Measurements from ENCODE around the gene PRELP.

Gene PRELP

GRCh38 chr1:203478231-203478630 lies 2.6 kb downstream of the PRELP start:
- no peak for DNase-seq (ENCODE audit: low spot score)

- DNase-seq (ENCODE audit: low spot score), result no peak
Observed at GRCh38 chr1:203478986-203479385, 3.4 kb downstream of the PRELP start.

GRCh38 chr1:203479646-203480045 lies 4.0 kb downstream of the PRELP start:
- DNase-seq (ENCODE audit: low spot score), result no peak

DNA sequence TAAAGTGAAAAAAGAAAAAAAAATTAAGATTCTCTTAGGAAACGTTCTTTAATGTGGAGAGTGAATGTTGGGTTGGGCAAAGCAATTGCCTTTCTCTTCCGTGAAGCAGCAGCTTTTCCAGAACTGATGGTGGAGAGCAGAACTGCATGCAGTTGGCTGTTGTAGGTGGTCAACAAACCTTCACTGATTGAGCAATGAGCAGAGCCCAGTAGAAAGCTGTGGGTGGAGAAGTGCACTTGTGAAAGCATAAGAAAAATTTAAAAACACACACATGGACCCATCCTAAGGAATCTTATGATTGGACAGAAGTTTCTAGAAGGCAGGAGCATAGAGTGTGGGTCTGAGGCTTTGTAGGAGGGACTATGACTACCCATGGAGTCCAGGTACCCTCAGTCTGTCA lies 4.5 kb downstream of the PRELP start:
- no peak for DNase-seq (ENCODE audit: low spot score)

DNA sequence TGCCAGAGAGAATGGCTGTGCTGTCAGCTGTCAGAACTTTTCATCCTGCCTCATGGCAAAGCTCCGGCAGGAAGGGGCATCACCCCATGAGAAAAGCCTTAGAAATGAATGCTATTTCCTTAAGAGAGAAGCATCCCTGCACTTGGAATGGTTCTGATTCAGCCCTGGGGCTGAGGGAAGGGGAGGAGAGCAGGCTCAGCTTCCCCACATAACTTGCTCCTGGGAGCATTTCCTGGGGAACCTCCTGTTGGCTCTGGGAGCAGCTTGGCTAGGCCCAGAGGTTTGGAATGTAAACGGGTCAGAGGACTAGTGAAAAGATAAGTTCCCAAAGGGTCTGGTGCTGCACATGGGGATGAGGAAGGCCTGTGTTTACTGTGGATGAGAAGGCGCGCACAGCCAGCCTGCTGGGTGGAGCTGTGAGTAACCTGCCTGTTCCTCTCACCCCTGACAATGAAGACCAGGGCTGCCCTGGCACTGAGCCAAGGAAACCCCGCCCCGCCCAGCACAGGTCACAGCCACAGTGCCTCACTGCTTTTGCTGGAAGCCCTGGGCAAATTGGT lies 5.0 kb downstream of the PRELP start:
- no peak for DNase-seq (ENCODE audit: low spot score)

DNA sequence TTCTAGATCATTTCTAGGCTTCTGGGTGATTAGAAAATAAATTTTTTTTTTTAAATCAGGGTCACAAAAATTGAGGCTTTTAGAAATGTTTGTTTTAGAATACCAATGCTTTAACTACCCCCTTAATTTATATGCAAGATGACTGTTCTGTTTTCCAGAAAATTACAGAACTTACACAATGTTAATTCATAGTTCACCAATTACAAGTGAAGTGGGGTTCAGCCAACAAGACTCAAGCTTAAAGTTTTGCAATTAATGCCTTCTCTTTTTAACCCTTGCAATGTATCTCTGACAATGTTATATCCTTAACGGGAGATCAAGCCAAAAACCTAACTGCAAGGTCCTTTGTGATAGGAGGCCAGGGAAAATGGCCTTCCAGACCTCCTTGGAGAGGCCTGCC lies 5.6 kb downstream of the PRELP start:
- no peak for DNase-seq (ENCODE audit: low spot score)

DNA sequence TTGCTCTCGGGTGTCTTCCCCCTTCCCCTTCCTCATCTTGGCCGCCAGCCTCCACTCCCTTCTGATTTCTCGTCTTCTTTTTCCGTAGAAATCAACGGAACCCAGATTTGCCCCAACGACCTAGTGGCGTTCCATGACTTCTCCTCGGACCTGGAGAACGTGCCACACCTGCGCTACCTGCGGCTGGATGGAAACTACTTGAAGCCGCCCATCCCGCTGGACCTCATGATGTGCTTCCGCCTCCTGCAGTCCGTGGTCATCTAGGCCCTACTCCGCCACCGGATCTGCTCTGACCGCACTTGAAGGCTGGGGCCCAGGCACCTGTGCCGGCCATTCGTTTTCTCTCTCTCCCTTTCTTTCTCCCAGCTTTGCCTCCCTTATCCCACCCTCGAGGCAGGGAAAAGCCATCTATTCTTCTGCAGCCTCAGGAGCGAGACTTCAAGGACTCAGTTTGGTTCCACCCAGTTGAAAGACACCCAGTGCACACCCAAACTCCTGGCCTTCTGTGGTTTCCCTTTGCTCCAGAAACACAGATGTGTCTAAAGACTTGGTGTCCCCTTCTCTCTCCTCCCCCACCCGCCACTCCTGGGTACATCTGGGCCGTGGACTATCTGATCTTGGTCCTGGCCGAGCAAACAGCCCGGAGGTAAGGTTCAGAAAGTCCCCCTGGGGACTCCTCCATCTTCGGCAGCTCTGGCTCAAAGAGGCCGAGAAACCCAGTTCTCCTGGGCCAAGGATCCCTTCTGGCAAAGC lies 11.2 kb downstream of the PRELP start:
- DNase-seq (ENCODE audit: low spot score), result no peak

DNA sequence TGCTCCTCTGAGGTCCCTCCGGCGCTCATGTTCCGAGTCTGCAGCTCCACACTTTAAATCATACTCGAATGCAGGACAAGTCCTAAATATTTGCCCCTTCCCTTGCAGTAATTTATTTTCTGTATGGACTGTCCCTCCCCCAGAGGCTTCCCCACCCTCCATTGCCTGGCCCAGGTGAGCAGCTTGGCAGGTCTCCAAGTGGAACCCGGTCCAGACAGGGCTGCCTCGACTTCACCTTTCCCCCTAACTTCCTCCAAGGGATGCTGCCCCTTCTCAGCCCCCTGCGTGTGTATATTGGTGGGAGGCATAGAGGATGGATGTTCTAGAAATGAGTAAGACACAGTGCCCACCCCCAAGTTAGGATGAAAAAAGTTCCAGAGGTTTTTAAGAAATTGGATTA lies 12.9 kb downstream of the PRELP start:
- DNase-seq (ENCODE audit: low spot score), result no peak

- DNase-seq (ENCODE audit: low spot score), result no peak
Observed at GRCh38 chr1:203490607-203491006, 15.0 kb downstream of the PRELP start.

DNA sequence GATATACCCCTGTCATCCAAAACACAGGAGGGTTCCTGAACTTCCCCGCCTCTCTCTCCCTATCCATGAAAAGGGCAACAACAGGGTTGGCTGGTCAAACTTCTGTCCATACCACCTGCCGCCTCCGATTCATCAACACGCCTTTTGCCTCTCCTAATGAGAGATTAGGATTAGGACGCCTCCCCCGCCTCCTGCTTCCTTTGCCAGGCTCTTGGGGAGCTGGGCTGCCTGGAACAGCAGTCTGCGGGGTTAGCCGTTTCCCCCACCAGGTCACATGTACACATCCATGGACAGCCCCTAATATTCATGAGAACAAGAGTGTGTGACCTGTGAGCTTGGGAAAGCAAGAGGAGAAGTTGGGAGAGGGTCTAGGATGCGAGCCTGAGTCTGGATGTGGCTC lies 16.1 kb downstream of the PRELP start:
- DNase-seq (ENCODE audit: low spot score), result no peak

DNA sequence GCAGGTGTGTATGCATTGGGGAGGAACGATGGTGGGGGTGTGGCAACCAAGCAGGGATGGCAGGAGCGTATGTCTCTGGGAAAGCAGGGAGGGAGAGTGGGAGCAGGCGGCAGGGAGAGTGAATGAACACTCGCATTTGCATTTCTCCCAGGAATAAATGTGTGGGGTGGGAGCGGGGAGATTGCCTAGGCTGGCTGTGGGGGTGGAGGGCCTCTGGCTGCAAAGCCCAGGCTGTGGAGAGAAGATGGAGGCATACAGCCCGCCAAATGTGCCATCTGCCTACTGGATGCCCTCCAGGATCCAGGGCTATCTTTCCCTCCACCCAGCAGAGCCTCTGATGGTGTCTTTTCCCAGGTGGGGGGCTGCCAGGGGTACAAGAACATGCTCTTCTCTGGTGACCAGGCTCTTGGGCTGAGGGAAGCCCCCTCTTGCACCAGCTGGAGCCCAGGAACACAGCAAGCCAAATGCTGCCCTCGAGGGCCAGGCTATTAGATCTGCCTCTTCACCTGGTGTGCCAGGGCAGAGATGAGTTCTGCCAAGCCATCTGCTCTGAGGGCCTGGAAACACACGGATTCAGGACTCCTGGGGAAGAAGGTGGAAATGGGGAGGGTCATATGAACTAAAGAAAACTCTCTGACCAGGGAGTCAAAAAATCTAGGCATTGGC lies 16.6 kb downstream of the PRELP start:
- no peak for DNase-seq (ENCODE audit: low spot score)

GRCh38 chr1:203492748-203493130 lies 17.1 kb downstream of the PRELP start:
- DNase-seq (ENCODE audit: low spot score), result no peak

- no peak for DNase-seq (ENCODE audit: low spot score)
Observed at GRCh38 chr1:203493901-203494300, 18.3 kb downstream of the PRELP start, which contains the start of gene OPTC. Gene OPTC (plus strand): TSS chr1:203494153. CDS start chr1:203496006, 1,853 bp downstream.

- DNase-seq (ENCODE audit: low spot score), result no peak
Observed at GRCh38 chr1:203495845-203496244, 20.2 kb downstream of the PRELP start.

- DNase-seq (ENCODE audit: low spot score), result no peak
Observed at GRCh38 chr1:203497269-203497777, 21.7 kb downstream of the PRELP start.

DNA sequence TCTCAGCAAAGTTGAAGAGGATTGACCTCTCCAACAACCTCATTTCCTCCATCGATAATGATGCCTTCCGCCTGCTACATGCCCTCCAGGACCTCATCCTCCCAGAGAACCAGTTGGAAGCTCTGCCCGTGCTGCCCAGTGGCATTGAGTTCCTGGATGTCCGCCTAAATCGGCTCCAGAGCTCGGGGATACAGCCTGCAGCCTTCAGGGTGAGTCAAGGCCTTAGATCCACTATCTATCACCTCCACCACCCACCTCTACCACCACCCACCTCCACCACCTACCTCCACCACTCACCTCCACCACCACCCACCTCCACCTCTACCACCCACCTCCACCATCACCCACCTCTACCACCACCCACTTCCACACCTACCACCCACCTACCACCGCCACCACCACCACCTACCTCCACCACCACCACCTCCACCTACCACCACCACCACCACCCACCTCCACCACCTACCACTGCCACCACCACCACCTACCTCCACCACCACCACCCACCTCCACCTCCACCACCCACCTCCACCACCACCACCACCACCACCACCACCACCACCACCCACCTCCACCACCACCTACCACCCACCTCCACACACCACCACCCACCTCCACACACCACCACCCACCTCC lies 24.2 kb downstream of the PRELP start:
- DNase-seq (ENCODE audit: low spot score), result no peak

GRCh38 chr1:203500279-203500678 lies 24.7 kb downstream of the PRELP start:
- no peak for DNase-seq (ENCODE audit: low spot score)

DNA sequence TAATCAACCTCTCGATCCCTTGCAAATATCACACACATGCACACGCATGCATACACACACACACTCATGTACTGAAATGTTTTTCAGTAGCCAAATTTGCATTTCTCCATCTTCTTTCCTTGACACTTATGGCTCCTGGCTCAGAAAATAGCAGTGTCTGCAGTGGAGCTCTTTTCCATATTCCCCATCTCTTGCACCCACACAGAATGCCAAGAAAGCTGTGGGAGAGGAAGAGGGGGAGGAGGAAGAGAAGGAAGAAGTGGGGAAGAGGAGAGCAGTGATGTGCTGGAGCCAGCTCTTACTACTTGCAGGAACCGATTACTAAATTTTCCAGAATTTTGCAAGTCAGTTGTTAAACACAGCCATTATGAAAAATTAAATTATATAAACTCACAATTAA lies 28.2 kb downstream of the PRELP start:
- DNase-seq (ENCODE audit: low spot score), result no peak

DNA sequence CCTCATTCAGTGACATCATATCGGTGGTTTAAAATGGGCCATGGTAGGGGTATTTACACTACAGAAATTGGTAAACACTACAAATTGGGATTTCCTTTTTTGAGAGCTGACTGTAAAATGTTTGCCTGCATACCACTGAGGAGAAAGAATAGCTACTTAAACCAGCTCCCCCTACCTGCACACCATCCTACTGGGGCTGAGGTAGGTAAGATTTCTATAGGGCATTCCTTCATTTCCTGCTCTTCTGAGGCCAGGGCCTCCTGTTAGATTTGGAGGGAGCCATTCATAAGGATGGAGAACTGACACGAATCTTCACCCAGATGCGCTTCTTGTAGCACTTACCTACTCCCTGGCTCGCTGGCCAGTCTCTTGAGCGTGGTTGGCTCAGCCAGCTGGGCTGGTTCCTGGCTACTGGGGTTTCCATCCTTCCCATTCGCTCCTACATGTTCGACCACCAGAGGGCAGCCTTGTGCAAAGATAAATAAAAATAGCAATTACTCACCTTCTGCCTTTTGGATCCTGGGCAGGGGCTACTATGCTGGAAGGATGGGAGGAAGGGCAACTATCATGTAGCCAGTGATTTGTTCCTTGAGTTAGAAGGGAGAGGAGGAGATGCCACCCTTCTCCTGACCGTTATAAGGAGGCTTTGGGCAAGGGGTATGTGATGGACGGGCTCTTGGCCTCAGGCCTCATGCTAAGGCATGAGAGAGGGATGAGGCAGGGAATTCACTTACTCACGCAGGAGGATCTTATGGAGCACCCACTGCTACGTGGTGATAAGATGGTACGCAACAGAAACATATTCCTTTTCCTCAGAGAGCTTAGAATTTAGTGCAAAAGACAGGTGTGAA lies 29.0 kb downstream of the PRELP start:
- DNase-seq (ENCODE audit: low spot score), result peak; percentile 87

- no peak for DNase-seq (ENCODE audit: low spot score)
Observed at GRCh38 chr1:203505526-203506204, 30.1 kb downstream of the PRELP start.

Measured in ecto neural progenitor cell (in vitro differentiated cells).